G401.6 (cell line): ENCODE measurements around the gene C15orf61.

Experiments
- FAIRE-seq: peaks from 2 replicates; lab custom pipeline; 2012; peaks lifted over from hg19 to GRCh38; lab: Jason Lieb, UNC

C15orf61 gene

DNA sequence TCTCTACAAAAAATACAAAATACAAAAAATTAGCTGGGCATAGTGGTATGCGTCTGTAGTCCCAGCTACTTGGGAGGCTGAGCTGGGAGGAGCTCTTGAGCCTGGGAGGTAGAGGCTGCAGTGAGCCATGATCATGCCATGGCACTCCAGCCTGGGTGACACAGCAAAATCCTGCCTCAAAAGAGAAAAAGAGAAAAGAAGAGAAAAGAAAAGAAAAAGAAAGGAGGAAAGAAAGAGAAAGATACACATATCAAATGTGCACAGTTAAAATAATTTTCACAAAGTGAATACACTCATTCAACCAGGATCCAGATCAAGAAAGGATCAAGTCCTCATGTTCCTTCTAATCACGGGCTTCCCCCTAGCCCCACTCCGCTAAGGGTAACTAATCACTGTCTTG is 5.8 kb upstream of the C15orf61 start:
- FAIRE-seq: no peak

DNA sequence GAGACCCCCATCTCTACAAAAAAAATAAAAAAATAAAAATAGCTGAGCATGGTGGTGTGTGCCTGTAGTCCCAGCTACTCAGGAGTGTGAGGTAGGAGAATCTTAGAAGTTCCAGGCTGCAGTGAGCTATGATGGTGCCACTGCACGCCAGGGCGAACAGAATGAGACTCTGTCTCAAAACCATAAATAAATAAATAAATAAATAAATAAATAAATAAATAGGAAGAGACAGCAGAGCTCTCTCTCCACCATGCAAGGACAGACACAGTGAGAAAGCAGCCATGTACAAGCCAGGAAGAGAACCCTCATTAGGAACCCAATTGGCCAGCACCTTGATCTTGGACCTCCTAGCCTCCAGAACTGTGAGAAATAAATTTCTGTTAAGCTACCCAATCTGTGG is 5.4 kb upstream of the C15orf61 start:
- FAIRE-seq: no peak

DNA sequence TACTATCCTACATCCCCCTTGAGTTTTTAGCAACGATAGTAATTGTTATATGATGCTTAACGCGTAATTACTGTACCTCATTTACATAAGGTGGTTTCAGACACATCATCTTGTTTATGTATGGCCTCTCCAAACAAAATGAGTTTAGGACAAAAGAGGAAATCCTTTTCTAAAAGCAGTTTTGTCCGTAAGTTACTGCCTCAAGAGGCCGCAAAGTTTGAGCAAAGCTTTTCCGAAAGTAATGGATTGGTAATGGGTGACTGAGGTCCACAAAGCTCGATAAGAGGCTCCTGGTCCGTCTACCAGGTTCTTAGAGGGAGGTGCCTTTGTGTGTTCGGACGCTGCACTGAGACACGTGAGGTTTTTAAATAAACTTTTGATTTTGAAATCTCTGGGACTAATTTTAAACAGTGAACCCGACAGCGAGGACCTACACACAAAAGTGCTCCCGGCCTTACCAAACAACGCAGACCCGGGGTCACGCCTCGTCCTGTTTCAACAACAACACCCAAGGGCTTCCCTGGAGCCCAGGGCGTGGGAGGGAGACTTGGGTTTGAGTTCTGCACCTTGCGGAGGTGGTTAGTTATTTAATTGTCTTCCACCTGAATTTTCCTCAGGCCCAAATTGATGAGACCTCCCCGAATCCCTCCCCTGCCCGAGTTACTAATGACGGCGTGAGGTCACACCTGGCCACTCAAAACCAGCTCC is 456 bp upstream of the C15orf61 start:
- peak; percentile 39 for FAIRE-seq

DNA sequence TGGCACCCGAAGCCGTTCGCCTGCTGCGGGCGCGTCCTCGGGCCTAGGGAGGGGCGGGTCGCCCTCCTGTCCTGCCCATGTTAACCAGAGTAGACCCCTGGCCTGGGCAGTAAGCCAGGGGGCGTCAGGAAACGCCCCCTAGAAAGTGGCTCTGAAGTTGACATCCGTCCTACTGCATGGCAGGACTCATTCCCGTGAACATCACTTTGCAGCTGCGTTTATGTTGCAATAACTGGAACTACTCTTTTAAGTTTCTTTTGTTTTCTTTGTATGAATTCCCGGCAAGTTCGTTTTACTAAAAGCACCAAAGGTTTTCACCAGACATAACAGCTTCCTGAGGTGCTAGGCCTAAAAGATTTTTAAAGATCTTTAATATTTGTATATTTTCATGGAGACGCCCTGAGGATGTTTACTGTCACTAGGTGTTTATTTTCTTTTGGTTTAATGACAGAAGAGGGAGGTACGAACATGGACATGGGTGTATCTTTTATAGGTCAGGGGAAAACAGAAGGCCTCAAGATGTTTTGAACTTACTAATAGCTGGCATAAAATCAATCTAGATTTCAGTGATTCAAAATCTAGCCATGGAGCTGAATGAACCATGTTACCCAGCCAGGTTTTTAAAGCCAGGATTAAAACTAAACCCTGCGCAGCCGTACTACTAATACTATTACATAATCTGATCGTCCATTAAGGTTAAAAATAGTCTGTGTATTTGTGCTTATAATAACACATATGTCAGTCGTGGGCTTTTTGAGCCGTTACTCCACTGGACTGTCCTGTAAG is 1.0 kb downstream of the C15orf61 start:
- no peak for FAIRE-seq

DNA sequence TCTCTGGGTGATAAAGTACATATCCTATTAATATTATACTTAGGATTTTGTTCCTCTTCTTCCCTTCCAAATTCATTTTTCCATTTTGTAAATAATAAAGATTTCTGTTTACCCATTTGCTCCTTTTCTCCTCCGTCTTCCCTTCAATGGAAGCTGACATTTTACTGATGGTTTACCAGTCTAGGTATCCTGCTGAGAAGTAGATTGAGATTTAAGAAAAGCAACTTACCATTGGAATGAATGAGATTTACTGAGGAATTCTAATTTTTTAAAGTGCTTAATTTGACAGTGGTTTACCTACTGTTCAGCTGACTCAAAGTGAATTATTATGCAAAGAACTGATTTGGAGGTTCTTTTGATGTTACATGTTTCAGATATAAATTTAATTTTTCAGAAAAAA is 2.4 kb downstream of the C15orf61 start:
- peak; percentile 96 for FAIRE-seq

DNA sequence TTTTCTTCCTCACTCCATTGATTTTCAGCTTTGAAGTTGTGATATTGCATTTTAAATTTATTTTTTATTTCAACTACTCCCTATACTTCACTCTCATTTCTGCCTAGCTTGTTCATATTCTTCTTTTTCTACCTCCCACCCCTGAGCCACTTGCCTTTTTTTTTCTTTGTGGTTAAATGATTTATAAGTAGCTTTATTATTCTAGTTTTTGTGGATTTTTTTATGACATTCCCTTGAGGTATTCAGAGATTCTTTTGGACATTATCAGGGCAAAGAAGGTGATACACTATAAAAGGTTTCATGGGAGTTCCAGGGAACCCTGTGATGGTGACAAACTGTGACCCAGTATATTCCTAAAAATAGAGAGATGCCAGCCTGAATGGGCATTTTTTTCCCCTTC is 3.3 kb downstream of the C15orf61 start:
- no peak for FAIRE-seq

DNA sequence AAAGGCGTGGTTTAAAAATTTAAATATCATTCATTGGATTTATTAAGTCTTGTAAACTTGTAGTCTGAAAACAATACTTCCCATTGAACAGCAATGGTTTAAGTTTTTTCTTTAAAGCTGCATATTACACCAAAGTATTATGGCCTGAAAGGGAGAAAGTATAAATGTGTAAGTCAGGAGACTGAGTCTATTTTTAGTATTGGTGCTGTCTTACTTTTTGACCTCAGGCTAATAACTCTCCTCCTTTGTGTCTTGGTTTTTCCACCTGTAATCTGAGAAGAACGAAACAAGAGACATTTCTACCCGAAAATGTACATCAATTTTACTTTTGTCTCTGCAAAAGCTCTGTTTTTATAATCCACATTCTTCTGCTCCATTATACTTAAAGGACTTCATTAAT is 7.6 kb downstream of the C15orf61 start:
- FAIRE-seq: peak; percentile 8

DNA sequence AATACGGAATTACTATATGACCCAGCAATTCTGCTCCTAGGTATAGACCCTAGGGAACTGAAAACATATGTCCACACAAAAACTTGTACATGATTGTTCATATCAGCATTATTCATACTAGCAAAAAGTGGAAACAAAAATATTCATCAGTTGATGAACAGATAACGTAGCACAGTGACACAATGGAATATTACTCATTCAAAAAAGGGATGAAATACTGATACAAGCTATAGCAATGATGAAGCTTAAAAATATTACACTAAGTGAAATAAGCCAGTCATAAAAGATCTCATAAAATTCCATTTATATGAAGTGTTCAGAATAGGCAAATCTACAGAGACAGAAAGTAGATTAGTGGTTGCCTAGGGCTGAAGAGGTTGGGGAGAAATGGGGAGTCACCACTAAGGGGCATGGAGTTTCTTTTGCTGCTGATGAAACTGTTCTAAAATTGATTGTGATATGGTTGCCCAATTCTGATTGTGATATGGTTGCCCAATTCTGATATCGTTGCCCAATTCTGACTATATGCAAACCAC is 10.5 kb downstream of the C15orf61 start:
- no peak for FAIRE-seq

DNA sequence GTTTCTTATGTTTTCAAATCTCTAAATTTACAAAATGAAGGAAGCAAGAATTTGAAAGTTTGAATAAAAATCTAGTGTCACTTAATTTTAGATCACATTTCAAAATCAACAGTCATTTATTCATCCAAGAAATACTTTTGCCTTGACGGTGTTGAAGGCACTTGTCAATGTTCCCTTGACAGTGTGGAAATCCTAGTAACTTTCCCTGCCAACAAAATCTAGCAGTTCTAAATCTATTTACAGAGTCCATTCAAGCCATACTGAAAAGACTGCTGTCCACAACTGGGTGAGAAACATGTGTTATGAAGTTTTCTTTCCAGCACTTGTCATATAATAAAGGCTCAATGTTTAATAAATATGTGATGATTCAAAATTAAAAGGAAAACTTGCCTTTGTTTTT is 12.9 kb downstream of the C15orf61 start:
- no peak for FAIRE-seq

DNA sequence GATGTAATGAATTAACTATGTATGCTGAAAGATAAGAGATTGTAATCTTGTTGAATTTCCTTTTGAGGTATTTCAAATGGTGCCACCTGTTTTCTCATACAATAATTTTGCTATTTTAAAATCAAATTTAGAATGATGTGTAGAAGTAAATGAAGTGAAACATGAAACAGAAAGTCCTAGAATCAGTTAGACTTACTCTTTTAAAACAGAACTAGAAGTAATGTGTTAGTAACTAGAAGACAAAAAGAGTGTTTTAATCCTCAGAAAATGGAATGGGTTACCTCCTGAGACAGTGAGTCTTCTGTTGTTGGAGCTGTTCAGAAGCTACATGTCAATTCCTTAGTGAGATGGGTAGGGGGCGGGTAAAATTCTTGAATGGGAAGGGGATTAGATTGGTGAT is 13.4 kb downstream of the C15orf61 start:
- FAIRE-seq: no peak

DNA sequence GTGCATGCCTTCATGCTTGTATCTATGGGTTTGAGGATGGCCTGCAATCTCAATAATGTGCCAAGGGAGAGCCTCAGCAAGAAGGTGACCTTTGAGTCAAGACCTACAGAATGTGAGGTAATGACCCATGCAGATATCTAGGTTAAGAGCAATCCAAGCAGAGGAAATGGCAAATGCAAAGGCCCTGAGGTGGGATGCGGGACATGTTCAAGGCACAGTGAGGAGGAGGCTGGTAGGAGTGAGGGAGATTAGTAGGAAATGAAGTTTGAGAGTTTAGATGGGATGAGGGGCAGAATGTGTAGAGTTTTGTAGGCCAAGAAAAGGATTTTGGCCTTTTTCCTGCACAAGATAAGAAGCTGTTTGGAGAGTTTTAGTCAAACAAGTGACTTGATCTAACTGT is 16.8 kb downstream of the C15orf61 start:
- no peak for FAIRE-seq

DNA sequence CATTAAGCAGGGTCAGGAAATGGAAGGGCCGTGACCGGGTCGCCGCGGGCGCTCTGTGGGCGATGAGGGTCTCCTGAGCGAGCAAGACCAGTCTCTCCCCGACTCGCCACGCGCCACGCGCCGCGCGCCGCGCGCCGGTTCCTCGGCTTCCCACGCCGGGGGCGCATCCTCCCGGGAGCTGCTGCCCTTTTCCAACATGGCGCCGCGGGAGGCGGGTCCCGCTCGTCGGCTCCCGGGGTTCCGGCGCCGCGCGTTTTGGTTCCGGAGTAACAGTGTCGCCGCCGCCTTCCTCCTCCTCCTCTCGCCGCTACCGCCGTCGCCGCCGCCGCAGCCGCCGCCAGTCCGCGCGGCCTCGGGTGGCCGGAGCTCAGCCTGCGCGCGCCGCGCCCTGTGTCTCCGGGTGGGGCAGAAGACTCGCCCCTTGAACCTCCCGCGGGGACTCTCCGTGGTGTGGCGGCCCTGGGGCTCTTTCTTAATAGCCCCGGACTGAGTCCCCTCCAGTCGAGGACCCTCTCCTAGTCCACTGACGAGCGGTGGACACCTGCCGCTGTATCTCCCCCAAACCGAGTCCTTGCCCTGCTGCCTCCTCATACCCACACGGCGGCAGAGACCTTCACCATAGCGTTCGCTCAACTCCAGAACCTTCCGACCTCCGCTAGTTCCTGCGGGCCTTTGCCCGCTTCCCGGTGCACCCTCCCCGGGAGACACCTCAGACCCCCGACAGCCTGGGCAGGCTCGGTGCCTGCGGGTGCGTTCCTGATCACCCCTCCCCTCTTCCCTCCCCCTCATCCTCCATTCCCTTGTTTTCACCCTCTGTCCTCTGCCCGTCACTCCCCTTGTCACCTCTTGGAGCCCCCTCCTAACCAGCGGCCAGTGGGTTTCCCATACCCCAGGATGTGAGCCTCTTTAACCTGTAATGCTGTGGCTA is 21.8 kb downstream of the C15orf61 start, which contains the start of gene MAP2K5:
TSS of gene MAP2K5 (plus strand) at position 284 of the 928 bp plus-strand sequence. CDS start at position 917, 633 bp downstream.
- no peak for FAIRE-seq

DNA sequence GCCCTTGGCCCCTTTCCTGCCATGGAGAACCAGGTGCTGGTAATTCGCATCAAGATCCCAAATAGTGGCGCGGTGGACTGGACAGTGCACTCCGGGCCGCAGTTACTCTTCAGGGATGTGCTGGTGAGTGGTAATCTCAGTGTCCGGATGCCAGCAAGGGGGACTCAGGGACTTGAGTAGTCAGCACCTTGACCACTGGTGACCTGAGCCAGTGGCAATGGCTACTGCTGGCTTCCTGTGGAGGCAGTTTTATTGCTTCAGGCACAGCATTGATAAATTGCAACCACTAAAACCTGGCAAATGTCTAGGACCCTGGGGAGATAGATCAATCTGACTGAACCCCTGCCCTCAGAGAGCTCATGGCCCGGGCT is 22.4 kb downstream of the C15orf61 start:
- FAIRE-seq: no peak

DNA sequence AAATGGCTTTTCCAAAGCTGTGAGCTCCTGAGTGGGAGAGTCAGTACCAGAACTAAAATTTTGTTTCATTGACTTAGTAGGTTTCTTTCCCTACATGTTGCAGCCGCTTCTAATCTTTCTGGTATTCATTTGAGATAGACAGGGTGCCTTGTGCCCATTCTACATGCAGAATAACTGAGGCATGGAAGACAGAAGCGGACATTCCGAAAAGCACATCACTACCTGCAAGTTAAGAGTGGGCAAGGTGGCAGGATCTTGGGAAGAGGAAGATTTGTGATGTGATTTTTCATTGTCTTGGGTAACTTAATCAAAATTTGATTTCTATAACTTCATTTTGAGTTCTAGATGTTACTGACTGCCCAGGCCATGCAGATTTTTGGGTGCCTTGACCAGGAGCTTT is 23.5 kb downstream of the C15orf61 start:
- no peak for FAIRE-seq

DNA sequence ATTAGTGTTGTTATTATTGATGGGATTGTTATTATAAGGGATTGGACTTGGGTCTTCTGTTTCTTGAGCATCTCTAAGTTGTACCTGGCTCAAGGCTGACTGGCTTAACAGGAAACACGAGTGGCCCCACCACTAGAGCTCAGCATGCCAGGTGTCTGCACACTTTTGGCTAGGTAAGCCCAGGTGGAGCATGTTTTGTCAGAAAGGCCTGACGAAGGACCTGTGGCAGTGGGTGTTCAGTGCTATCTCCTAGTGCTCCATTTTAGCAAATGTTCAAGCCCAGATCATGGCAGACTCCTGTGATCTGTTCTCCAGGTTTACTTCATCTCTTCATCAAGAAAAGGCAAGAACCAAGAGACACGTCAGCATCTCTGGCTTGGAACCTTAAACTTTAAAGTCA is 24.9 kb downstream of the C15orf61 start:
- FAIRE-seq: no peak

DNA sequence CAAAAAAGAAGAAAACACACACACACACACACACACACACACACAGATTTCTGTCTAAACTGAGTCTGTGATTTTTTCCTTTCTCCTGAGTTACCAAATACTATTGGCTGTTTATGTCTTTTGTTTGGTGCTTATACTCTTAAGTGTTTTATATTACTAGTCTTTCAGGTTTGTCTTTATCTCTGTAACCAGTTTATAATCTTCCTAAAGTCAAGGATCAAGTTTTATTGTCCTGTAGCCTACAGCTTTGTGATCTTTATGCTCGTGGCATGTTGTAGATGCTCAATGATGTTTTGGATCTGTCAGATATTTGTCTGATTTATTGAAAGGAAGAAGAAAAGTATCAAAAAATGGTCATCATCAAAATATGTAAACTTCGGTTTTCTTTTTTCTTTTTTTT is 26.1 kb downstream of the C15orf61 start:
- FAIRE-seq: no peak

DNA sequence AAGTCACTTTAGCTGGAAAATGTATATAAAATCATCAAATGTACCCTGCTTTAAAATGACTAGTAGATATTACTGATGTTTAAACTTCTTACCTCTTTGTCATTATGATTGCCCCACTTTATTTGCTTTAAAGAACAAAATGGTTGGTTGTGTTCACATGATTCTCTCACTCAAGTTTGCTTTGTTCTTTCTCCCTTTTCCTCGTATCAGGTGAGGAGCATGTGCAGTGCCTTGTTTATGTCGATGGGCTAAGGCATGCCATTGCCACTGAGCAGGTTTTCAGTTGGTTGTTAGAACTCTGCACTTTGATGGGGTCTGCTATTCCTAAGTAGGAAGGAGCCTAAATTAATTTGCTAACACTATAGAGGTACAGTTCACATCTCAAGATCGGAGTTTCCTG is 26.9 kb downstream of the C15orf61 start:
- FAIRE-seq: no peak

DNA sequence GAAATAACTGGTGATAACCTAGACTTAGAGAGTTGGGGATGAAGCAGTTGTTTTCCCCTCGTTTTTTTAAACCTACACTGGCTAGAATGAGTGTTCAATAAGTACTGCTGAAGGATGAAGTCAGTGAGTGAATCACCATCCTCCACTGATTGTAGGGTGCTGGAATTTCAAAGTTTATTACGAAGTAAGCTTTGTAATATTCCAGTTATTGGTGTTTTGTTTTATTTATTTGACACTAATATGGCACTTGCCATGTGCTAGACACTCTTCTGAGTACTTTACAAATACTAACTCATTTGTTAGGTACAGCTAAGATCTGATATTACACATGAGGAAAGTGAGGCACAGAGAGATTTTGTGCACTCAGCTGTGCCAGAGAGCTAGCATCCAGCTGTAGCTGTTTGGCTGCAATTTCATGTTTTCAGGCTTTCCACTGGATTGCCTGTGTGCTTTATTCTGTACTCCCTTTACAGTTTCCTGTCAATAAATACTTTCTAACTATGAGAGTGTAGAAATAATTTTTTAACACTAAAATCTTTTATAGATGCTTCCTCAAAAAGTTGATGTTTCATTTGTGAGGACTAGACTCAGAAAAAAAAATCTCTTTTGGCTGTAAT is 27.4 kb downstream of the C15orf61 start:
- FAIRE-seq: peak; percentile 75

DNA sequence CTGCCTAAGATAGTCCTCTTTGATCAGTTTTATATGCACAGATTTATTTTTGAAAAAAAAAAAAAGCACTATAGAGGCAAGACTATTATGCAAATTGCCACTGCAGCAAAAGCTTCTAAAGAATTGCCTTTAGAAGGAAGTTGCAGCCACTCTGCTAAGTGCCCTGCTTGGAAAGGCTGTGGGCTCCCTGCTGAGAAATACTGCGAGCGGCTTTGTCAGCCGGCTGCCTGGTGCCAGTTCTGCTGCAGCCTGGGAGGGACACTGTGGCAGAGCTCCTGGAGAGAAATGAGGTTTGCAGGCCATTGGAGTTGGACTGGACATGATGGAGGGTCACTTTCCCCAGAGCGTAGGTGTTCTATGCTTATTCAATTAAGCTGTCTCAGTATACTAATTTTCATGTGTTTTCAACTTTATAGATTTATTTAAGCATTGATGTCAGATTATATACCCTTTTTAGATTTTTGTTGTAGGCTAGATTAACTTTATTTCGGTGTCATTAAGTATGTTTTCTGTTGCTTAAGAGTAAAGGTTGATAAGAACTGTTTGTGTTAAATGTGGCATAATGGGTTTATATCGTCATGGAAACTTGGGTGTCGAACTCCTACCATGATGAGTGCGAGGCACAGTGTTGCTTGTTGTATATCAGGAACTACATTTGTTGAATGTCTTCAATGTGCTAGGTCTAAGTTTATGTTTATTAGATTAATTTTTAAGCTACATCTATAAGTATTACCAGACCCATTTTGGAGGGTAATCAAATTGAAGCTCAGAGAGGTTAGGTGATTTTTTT is 28.1 kb downstream of the C15orf61 start:
- FAIRE-seq: peak; percentile 69

DNA sequence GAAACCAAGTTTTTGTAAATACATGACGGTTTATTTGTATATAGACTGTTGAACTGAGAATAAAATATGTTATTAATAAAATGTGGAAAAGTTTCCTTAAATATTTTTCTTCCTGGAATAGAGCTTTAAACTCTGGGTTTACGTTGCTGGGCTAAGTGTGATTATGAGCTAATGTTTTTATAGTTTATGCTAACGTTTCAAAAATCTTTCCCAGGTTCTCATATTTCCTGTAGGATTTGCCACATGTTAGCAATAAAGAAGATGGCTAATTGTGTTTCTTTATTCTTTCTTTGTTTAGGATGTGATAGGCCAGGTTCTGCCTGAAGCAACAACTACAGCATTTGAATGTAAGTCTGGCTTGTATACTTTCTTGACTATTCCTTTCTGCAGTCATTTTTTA is 28.8 kb downstream of the C15orf61 start:
- peak; percentile 56 for FAIRE-seq

DNA sequence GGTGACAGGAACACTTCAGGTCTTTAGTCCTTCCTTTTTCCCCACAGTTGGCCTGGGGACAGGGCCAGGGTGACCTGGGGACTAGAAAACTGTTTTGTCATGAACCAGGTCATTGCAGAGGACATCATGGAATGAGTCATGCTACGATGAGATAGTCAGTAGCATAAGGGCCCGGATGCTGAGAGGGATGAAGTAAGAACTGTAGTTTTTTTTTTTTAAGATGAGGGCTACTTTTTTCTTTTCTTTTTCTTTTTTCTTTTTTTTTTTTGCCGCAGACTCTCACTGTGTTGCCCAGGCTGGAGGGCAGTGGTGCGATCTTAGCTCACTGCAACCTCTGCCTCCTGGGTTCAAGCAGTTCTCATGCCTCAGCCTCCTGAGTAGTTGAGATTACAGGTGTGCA is 29.6 kb downstream of the C15orf61 start:
- FAIRE-seq: no peak
